Tibial nerve (tissue), 4 donors: ENCODE measurements around the gene ADRM1.

ENCODE experiments used
- CTCF ChIP-seq, 5 experiments: fragments of 200-600 bp in 3 of 5; fragments of 450-650 bp in 2 of 5; sonication (generic) in 3 of 5; IDR thresholded peaks; one replicate each; pipeline ENCODE4 v1.5.1; 2016 to 2019; ENCODE audit warnings: antibody characterized with exemption in 5 of 5, mild to moderate bottlenecking in 3 of 5, moderate library complexity in 2 of 5
- EP300 ChIP-seq, 2 donors: sonication (generic); formaldehyde crosslinking; IDR thresholded peaks; one replicate each; pipeline ENCODE4 v1.6.1; 2017; ENCODE audit warnings: antibody characterized with exemption in 2 of 2, mild to moderate bottlenecking in 1 of 2

GRCh38 chr20:62282877-62283503 is 19.8 kb upstream of the ADRM1 start:
- TF ChIP-seq EP300 (IDR thresholded peaks at IDR 0.05), result no peak
- TF ChIP-seq CTCF (IDR thresholded peaks at IDR 0.05), result no peak
